ENCODE results near the gene LAMA2.

The LAMA2 gene

DNA sequence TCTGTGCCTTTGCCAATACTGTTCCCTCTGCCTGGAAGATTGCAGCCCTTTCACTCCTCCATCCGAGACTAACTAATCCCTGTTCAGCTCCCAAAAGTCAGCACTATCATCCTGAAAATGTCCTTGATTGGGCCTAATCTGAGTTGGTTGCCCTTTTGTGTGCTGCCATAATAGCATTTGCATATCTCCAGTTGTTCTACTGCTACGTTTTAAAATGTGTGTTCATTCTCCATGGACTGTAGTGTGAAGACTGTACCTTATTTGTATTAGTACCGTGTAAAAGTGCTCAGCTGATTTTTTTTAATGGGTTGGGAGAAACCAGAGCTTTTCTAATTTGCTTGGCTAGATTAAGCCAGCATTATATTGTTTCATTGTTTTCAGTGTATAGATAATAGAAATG lies 401.3 kb downstream of the LAMA2 start:
- TF ChIP-seq YY1 (IDR thresholded peaks at IDR 0.05; ENCODE audit: low read depth) = no peak
- TF ChIP-seq TAF1 (IDR thresholded peaks at IDR 0.05; ENCODE audit: low read depth) = no peak
- no peak for TF ChIP-seq CREB1 (IDR thresholded peaks at IDR 0.05; ENCODE audit: low read depth)
- no peak for TF ChIP-seq TEAD4 (IDR thresholded peaks at IDR 0.05)
- no peak for TF ChIP-seq EP300 (IDR thresholded peaks at IDR 0.05; ENCODE audit: borderline replicate concordance)

DNA sequence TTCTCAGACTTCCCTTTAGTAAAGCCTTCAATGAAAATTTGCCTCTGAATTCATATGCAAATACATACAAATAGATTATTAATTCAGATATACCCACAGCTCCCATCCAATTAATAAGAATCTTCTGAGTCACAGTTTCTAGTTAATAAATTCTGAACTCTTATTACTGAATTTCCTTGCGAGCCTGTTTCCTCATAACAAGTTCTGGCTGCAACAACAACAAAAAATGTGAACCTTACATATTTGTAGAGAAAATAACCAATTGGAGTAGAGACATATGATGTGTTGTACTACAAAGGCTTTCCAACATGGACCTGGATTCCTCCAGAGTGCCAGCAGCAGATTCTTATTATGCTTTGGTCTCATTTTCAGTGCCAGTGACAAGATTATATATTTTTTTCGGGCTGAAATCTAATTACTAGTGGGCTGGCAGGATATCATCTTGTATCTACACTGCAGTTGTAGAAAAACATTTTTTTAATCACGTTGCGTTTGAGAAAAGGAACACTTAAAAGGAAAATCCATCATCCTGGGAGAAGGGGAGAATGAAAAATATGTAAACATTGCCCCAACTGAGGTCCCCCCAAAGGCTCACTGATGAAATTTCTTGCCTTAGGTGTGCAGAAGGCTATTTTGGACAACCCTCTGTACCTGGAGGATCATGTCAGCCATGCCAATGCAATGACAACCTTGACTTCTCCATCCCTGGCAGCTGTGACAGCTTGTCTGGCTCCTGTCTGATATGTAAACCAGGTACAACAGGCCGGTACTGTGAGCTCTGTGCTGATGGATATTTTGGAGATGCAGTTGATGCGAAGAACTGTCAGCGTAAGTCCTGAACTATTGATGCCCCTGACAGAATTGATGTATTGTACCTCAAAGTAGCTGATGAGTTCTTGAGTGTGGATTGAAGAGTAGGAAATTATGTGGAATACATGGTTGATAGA lies 404.6 kb downstream of the LAMA2 start:
- TF ChIP-seq TCF12 (IDR thresholded peaks at IDR 0.05; ENCODE audit: low read depth) = no peak
- TF ChIP-seq, protein P1, sequence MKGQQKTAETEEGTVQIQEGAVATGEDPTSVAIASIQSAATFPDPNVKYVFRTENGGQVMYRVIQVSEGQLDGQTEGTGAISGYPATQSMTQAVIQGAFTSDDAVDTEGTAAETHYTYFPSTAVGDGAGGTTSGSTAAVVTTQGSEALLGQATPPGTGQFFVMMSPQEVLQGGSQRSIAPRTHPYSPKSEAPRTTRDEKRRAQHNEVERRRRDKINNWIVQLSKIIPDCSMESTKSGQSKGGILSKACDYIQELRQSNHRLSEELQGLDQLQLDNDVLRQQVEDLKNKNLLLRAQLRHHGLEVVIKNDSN (IDR thresholded peaks at IDR 0.05) = no peak
- TF ChIP-seq ZBTB7A (IDR thresholded peaks at IDR 0.05; ENCODE audit: low read depth) = no peak
- TF ChIP-seq, protein P2, sequence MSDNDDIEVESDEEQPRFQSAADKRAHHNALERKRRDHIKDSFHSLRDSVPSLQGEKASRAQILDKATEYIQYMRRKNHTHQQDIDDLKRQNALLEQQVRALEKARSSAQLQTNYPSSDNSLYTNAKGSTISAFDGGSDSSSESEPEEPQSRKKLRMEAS (IDR thresholded peaks at IDR 0.05) = no peak
- TF ChIP-seq CREB1 (IDR thresholded peaks at IDR 0.05; ENCODE audit: low read depth) = no peak
- no peak for TF ChIP-seq RAD21 (IDR thresholded peaks at IDR 0.05; ENCODE audit: low read depth)
- TF ChIP-seq EP300 (IDR thresholded peaks at IDR 0.05; ENCODE audit: borderline replicate concordance) = no peak
- TF ChIP-seq EGR1 (IDR thresholded peaks at IDR 0.05) = no peak
- TF ChIP-seq YY1 (IDR thresholded peaks at IDR 0.05; ENCODE audit: low read depth) = no peak
- TF ChIP-seq NFIC (IDR thresholded peaks at IDR 0.05) = no peak
- TF ChIP-seq FOXM1 (IDR thresholded peaks at IDR 0.05; ENCODE audit: borderline replicate concordance, low read depth) = no peak
- TF ChIP-seq, protein P3, sequence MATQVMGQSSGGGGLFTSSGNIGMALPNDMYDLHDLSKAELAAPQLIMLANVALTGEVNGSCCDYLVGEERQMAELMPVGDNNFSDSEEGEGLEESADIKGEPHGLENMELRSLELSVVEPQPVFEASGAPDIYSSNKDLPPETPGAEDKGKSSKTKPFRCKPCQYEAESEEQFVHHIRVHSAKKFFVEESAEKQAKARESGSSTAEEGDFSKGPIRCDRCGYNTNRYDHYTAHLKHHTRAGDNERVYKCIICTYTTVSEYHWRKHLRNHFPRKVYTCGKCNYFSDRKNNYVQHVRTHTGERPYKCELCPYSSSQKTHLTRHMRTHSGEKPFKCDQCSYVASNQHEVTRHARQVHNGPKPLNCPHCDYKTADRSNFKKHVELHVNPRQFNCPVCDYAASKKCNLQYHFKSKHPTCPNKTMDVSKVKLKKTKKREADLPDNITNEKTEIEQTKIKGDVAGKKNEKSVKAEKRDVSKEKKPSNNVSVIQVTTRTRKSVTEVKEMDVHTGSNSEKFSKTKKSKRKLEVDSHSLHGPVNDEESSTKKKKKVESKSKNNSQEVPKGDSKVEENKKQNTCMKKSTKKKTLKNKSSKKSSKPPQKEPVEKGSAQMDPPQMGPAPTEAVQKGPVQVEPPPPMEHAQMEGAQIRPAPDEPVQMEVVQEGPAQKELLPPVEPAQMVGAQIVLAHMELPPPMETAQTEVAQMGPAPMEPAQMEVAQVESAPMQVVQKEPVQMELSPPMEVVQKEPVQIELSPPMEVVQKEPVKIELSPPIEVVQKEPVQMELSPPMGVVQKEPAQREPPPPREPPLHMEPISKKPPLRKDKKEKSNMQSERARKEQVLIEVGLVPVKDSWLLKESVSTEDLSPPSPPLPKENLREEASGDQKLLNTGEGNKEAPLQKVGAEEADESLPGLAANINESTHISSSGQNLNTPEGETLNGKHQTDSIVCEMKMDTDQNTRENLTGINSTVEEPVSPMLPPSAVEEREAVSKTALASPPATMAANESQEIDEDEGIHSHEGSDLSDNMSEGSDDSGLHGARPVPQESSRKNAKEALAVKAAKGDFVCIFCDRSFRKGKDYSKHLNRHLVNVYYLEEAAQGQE (IDR thresholded peaks at IDR 0.05; ENCODE audit: low read depth) = no peak
- TF ChIP-seq TEAD4 (IDR thresholded peaks at IDR 0.05) = no peak
- no peak for TF ChIP-seq TAF1 (IDR thresholded peaks at IDR 0.05; ENCODE audit: low read depth)
- TF ChIP-seq CEBPB (IDR thresholded peaks at IDR 0.05) = no peak

DNA sequence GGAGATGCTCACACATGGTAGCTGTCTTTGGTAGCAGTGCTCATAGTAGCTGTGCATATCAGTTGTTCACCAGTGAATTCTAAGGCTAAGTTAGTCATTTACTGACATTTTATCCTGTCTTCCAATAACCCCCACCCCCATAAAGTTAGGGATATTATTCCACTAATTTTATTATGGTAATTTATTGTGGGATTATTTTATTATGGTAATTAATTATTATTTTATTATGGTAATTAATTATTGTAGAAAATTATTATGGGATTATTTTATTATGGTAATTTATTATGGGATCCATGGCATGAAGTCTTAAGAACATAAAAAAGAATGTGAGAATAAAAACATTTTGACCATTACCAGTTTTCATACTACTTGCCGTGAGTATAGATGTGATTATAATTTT lies 406.5 kb downstream of the LAMA2 start:
- TF ChIP-seq YY1 (IDR thresholded peaks at IDR 0.05; ENCODE audit: low read depth) = no peak
- no peak for TF ChIP-seq EP300 (IDR thresholded peaks at IDR 0.05; ENCODE audit: borderline replicate concordance)
- TF ChIP-seq TAF1 (IDR thresholded peaks at IDR 0.05; ENCODE audit: low read depth) = no peak
- TF ChIP-seq EGR1 (IDR thresholded peaks at IDR 0.05) = no peak
- TF ChIP-seq, protein P3 (IDR thresholded peaks at IDR 0.05; ENCODE audit: low read depth) = no peak
- TF ChIP-seq ZBTB7A (IDR thresholded peaks at IDR 0.05; ENCODE audit: low read depth) = no peak
- no peak for TF ChIP-seq RAD21 (IDR thresholded peaks at IDR 0.05; ENCODE audit: low read depth)
- TF ChIP-seq FOXM1 (IDR thresholded peaks at IDR 0.05; ENCODE audit: borderline replicate concordance, low read depth) = no peak
- TF ChIP-seq, protein P1 (IDR thresholded peaks at IDR 0.05) = no peak
- TF ChIP-seq CEBPB (IDR thresholded peaks at IDR 0.05) = no peak
- TF ChIP-seq, protein P2 (IDR thresholded peaks at IDR 0.05) = no peak
- no peak for TF ChIP-seq NFIC (IDR thresholded peaks at IDR 0.05)
- TF ChIP-seq TEAD4 (IDR thresholded peaks at IDR 0.05) = no peak
- TF ChIP-seq TCF12 (IDR thresholded peaks at IDR 0.05; ENCODE audit: low read depth) = no peak
- TF ChIP-seq CREB1 (IDR thresholded peaks at IDR 0.05; ENCODE audit: low read depth) = no peak

DNA sequence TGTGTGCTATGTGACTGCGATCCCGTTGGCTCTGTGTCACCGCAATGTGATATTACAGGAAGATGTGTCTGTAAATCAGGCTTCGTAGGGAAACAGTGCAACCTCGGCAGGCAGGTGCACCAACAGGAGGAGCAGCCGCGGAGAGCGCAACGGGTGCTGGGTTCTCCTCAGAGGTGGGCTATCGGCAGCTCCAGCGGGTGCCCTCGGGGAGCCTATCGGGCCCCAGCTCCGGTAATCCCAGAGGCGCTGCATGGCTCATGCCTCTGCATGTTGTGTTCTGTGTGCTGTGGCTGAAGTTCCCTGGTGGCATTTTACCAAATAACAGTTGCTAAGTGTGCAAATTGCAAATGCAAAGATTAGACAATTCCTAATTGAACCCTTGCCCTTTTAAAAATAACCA lies 409.9 kb downstream of the LAMA2 start:
- TF ChIP-seq CREB1 (IDR thresholded peaks at IDR 0.05; ENCODE audit: low read depth) (no peak), RAD21 (IDR thresholded peaks at IDR 0.05; ENCODE audit: low read depth) (no peak), TAF1 (IDR thresholded peaks at IDR 0.05; ENCODE audit: low read depth) (no peak), CEBPB (IDR thresholded peaks at IDR 0.05) (no peak), YY1 (IDR thresholded peaks at IDR 0.05; ENCODE audit: low read depth) (no peak), ZBTB7A (IDR thresholded peaks at IDR 0.05; ENCODE audit: low read depth) (no peak), EGR1 (IDR thresholded peaks at IDR 0.05) (no peak), FOXM1 (IDR thresholded peaks at IDR 0.05; ENCODE audit: borderline replicate concordance, low read depth) (no peak), TCF12 (IDR thresholded peaks at IDR 0.05; ENCODE audit: low read depth) (no peak), TEAD4 (IDR thresholded peaks at IDR 0.05) (no peak), NFIC (IDR thresholded peaks at IDR 0.05) (no peak), EP300 (IDR thresholded peaks at IDR 0.05; ENCODE audit: borderline replicate concordance) (no peak)
- TF ChIP-seq, protein P3 (IDR thresholded peaks at IDR 0.05; ENCODE audit: low read depth) = no peak
- TF ChIP-seq, protein P2 (IDR thresholded peaks at IDR 0.05) = no peak
- TF ChIP-seq, protein P1 (IDR thresholded peaks at IDR 0.05) = no peak
